GM18505 (cell line): ENCODE measurements around the gene ABHD16A.
"Not testable (repeated sequence)": the region's sequence is repeated elsewhere in the genome, so short reads cannot be mapped to it uniquely, and the experiment has no call there.

Experiments used
- ATAC-seq: cut with Tn5 transposase; IDR thresholded peaks from one replicate; pipeline ENCODE4 v1.9.1; 2021; ENCODE audit not compliant: unreplicated experiment
- POLR2A ChIP-seq: IDR thresholded peaks from 4 replicates; pipeline ENCODE4 v1.6.1; 2011; ENCODE audit warnings: borderline replicate concordance; ENCODE audit not compliant: insufficient read depth, insufficient read length; ENCODE audit errors: extremely low read depth

ABHD16A gene

GRCh38 chr6:31713991-31714684, 11.0 kb upstream of the ABHD16A start:
- no peak for TF ChIP-seq POLR2A
- no peak for ATAC-seq

GRCh38 chr6:31713465-31713864, 10.3 kb upstream of the ABHD16A start:
- TF ChIP-seq POLR2A: no peak
- ATAC-seq: no peak

GRCh38 chr6:31712296-31712695, 9.2 kb upstream of the ABHD16A start:
- no peak for ATAC-seq
- no peak for TF ChIP-seq POLR2A

- no peak for ATAC-seq
- no peak for TF ChIP-seq POLR2A
These were observed 8.1 kb upstream of the ABHD16A start for GRCh38 chr6:31711233-31711632.

- no peak for TF ChIP-seq POLR2A
- ATAC-seq: no peak
These were observed 7.5 kb upstream of the ABHD16A start for GRCh38 chr6:31710523-31711219.

- ATAC-seq: not testable (repeated sequence)
These were observed 6.0 kb upstream of the ABHD16A start for GRCh38 chr6:31709157-31709556.

GRCh38 chr6:31708224-31708623, 5.1 kb upstream of the ABHD16A start:
- ATAC-seq: no peak
- TF ChIP-seq POLR2A: no peak

GRCh38 chr6:31707701-31708100, 4.6 kb upstream of the ABHD16A start:
- ATAC-seq: no peak
- no peak for TF ChIP-seq POLR2A

GRCh38 chr6:31706599-31706998, 3.5 kb upstream of the ABHD16A start, which contains the start of gene LY6G6F:
Gene LY6G6F (plus strand): TSS chr6:31706866. CDS start chr6:31706907, 41 bp downstream.
- no peak for TF ChIP-seq POLR2A
- no peak for ATAC-seq

GRCh38 chr6:31705931-31706330, 2.8 kb upstream of the ABHD16A start:
- TF ChIP-seq POLR2A: no peak
- ATAC-seq: no peak

GRCh38 chr6:31702405-31702818, 712 bp downstream of the ABHD16A start:
- no peak for ATAC-seq

GRCh38 chr6:31701666-31702404, 1.3 kb downstream of the ABHD16A start:
- ATAC-seq: no peak
- TF ChIP-seq POLR2A: no peak

More at GRCh38 chr6:31702405-31702818, 712 bp downstream of the ABHD16A start:
- no peak for TF ChIP-seq POLR2A

- TF ChIP-seq POLR2A: no peak
- no peak for ATAC-seq
These were observed 2.3 kb downstream of the ABHD16A start for GRCh38 chr6:31700740-31701401.

- no peak for ATAC-seq
- TF ChIP-seq POLR2A: no peak
These were observed 5.6 kb downstream of the ABHD16A start for GRCh38 chr6:31697555-31697954.

GRCh38 chr6:31693535-31693934, 9.6 kb downstream of the ABHD16A start:
- TF ChIP-seq POLR2A: no peak
- ATAC-seq: no peak
